Activated T-helper 1 cell treated with anti-CD3 and anti-CD28 coated beads, Interleukin-12 subunit alpha, Interleukin-12 subunit beta, Interleukin-2, Interleukin-4 antibody, amounts not matched to agents 30 ng/mL and 10 ng/mL and 1 ng/mL, durations not matched to agents 14 hours and 24 hours and 36 hours (primary cell): ENCODE data around the gene OLFML2A. TPM values are rescaled to one million over a fixed set of nuclear protein-coding genes. Genes with fewer than 3 reads are reported as not detected.

Experiments
- DNase-seq: peaks from one replicate; pipeline ENCODE4 v3.0.0; 2021; ENCODE audit warnings: low spot score
- H3K27ac Mint-ChIP-seq: one replicate; pipeline ENCODE4 v1.8.0; 2021; ENCODE audit warnings: mild to moderate bottlenecking, mixed read lengths
- H3K27me3 Mint-ChIP-seq: one replicate; pipeline ENCODE4 v1.8.0; 2022; ENCODE audit warnings: mild to moderate bottlenecking, moderate library complexity, mixed read lengths; ENCODE audit not compliant: insufficient read depth
- H3K36me3 Mint-ChIP-seq: one replicate; pipeline ENCODE4 v1.8.0; 2021; ENCODE audit warnings: low read depth, mixed read lengths
- H3K4me1 Mint-ChIP-seq: one replicate; pipeline ENCODE4 v1.8.0; 2021; ENCODE audit warnings: low read depth, mixed read lengths
- H3K4me3 Mint-ChIP-seq: one replicate; pipeline ENCODE4 v1.8.0; 2021; ENCODE audit warnings: mild to moderate bottlenecking, moderate library complexity, mixed read lengths
- H3K9me3 Mint-ChIP-seq: one replicate; pipeline ENCODE4 v1.8.0; 2021; ENCODE audit warnings: mixed read lengths
- intact Hi-C: fragments of 100-400 bp; cut with micrococcal nuclease; formaldehyde crosslinking; loops from one replicate; pipeline ENCODE4 v1.15.1; 2024
- total RNA-seq: library from RNA; stranded (reverse); gene quantifications from 2 replicates; pipeline ENCODE4 v1.2.3, GENCODE V29; 2022

OLFML2A gene
- total RNA-seq, 1 donor from 2014 or later, result not detected

- H3K4me1 Mint-ChIP-seq, result peaks cover 42% of the 10 kb centered on the region
- DNase-seq, result no peak
- H3K27me3 Mint-ChIP-seq, result no peaks in the 10 kb centered on the region
- H3K27ac Mint-ChIP-seq, result peak overlapping the region; percentile 10
- H3K9me3 Mint-ChIP-seq, result no peaks in the 10 kb centered on the region
- intact Hi-C loops, result loop anchor here (2.0 kb wide), 1 partner anchor 31 kb away; no protein-coding TSS in a partner anchor
- peaks cover 31% of the 10 kb centered on the region for H3K36me3 Mint-ChIP-seq
- H3K4me3 Mint-ChIP-seq, result peak overlapping the region; percentile 27
These were observed 86.5 kb downstream of the OLFML2A start for GRCh38 chr9:124863371-124863871.

Other genes with a start within 250 kb of the OLFML2A start
- 1.7 and 2.3 TPM in 2 replicates for gene NR6A1, start 5.8 kb upstream of the OLFML2A start, total RNA-seq
- gene WDR38, start 76.3 kb downstream of the OLFML2A start, total RNA-seq, result not detected in 2 replicates
- 1,681 and 1,750 TPM in 2 replicates for gene RPL35, start 84.8 kb downstream of the OLFML2A start, total RNA-seq
- 111 and 115 TPM in 2 replicates for gene ARPC5L, start 85.0 kb downstream of the OLFML2A start, total RNA-seq
- 16.6 TPM in 2 replicates for gene GOLGA1, start 163.9 kb downstream of the OLFML2A start, total RNA-seq